MM.1S (cell line): ENCODE results near the gene PPP1CC.

Source experiments
- DNase-seq: peaks from one replicate; pipeline ENCODE4 v3.0.0-alpha.2; 2015
- H2AFZ ChIP-seq: fragments of 300-600 bp; sonication (generic); 2 replicates; pipeline ENCODE4 v1.6.0; 2016; ENCODE audit warnings: antibody characterized with exemption, low read length
- H3F3A ChIP-seq: fragments of 300-600 bp; sonication (generic); 2 replicates; pipeline ENCODE4 v1.6.1; 2016; ENCODE audit warnings: mild to moderate bottlenecking, antibody characterized with exemption, low read length, moderate library complexity, mixed read lengths; ENCODE audit not compliant: insufficient read depth
- H3K27ac ChIP-seq: fragments of 300-600 bp; sonication (generic); 2 replicates; pipeline ENCODE4 v1.5.1; 2016; ENCODE audit warnings: mild to moderate bottlenecking, low read length
- H3K27me3 ChIP-seq: fragments of 300-600 bp; sonication (generic); replicated peaks from 2 replicates; pipeline ENCODE4 v1.6.0; 2016; ENCODE audit warnings: low read length; ENCODE audit not compliant: insufficient read depth
- H3K36me3 ChIP-seq: fragments of 300-600 bp; sonication (generic); replicated peaks from 2 replicates; pipeline ENCODE4 v1.6.1; 2016; ENCODE audit warnings: mild to moderate bottlenecking, low read length, mixed read lengths; ENCODE audit not compliant: insufficient read depth
- H3K4me1 ChIP-seq: fragments of 300-600 bp; sonication (generic); 2 replicates; pipeline ENCODE4 v1.6.1; 2016; ENCODE audit warnings: low read length, mixed read lengths
- H3K4me2 ChIP-seq: fragments of 300-600 bp; sonication (generic); 2 replicates; pipeline ENCODE4 v1.6.0; 2016; ENCODE audit warnings: low read depth, low read length
- H3K4me3 ChIP-seq: fragments of 300-600 bp; sonication (generic); 2 replicates; pipeline ENCODE4 v1.5.1; 2016; ENCODE audit warnings: low read length, mixed read lengths
- H3K79me2 ChIP-seq: fragments of 300-600 bp; sonication (generic); 2 replicates; pipeline ENCODE4 v1.6.1; 2016; ENCODE audit warnings: mixed run types, low read length, mixed read lengths
- H3K9ac ChIP-seq: fragments of 300-600 bp; sonication (generic); 2 replicates; pipeline ENCODE4 v1.6.1; 2016; ENCODE audit warnings: low read length, mixed read lengths
- H3K9me2 ChIP-seq: fragments of 300-600 bp; sonication (generic); replicated peaks from 2 replicates; pipeline ENCODE4 v1.6.1; 2016; ENCODE audit warnings: mild to moderate bottlenecking, low read length, mixed read lengths; ENCODE audit not compliant: insufficient read depth
- H3K9me3 ChIP-seq: fragments of 300-600 bp; sonication (generic); replicated peaks from 2 replicates; pipeline ENCODE4 v1.6.1; 2016; ENCODE audit warnings: mild to moderate bottlenecking, low read length, mixed read lengths; ENCODE audit not compliant: insufficient read depth
- H4K20me1 ChIP-seq: fragments of 300-600 bp; sonication (generic); 2 replicates; pipeline ENCODE4 v1.6.1; 2016; ENCODE audit warnings: mild to moderate bottlenecking, low read length, moderate library complexity, mixed read lengths; ENCODE audit not compliant: insufficient read depth
- CTCF ChIP-seq: fragments of 300-600 bp; sonication (generic); IDR thresholded peaks from 2 replicates; pipeline ENCODE4 v1.5.1; 2016; ENCODE audit warnings: antibody characterized with exemption, low read length, mixed read lengths
- EZH2 ChIP-seq: fragments of 300-600 bp; sonication (generic); optimal IDR thresholded peaks from 2 replicates; pipeline ENCODE3; 2017; ENCODE audit warnings: low read depth, mild to moderate bottlenecking, antibody characterized with exemption, low read length, mixed read lengths
- EZH2phosphoT487 ChIP-seq: fragments of 300-600 bp; sonication (generic); IDR thresholded peaks from 2 replicates; pipeline ENCODE4 v1.6.1; 2018; ENCODE audit warnings: antibody characterized with exemption, low read length

PPP1CC gene

GRCh38 chr12:110689281-110690126 is 53.2 kb downstream of the PPP1CC start:
- H3K4me1 ChIP-seq = no peaks in the 10 kb centered on the region
- H4K20me1 ChIP-seq = no peaks in the 10 kb centered on the region
- H3F3A ChIP-seq = no peaks in the 10 kb centered on the region
- no peak overlapping the region for H3K4me2 ChIP-seq
- H3K4me3 ChIP-seq = no peak overlapping the region
- no peak for DNase-seq
- no peaks in the 10 kb centered on the region for H3K36me3 ChIP-seq
- no peak overlapping the region for H3K27ac ChIP-seq
- no peak overlapping the region for H3K9ac ChIP-seq
- no peak overlapping the region for H2AFZ ChIP-seq
- H3K79me2 ChIP-seq = no peaks in the 10 kb centered on the region
- no peaks in the 10 kb centered on the region for H3K9me3 ChIP-seq
- no peak for TF ChIP-seq EZH2phosphoT487
- TF ChIP-seq EZH2 = no peak
- TF ChIP-seq CTCF = no peak
- no peaks in the 10 kb centered on the region for H3K27me3 ChIP-seq
- H3K9me2 ChIP-seq = no peaks in the 10 kb centered on the region

GRCh38 chr12:110688446-110689280 is 54.0 kb downstream of the PPP1CC start, which contains the start of gene HVCN1:
Gene HVCN1, minus strand, starts transcription at chr12:110689115. Its CDS starts 5,870 bp downstream, at chr12:110683245.
- H3K9ac ChIP-seq = no peak within 1 kb of the TSS
- H3K27ac ChIP-seq = no peak within 1 kb of the TSS
- no peaks in the 10 kb centered on the region for H3K27me3 ChIP-seq
- no peak for TF ChIP-seq CTCF
- TF ChIP-seq EZH2 = no peak
- TF ChIP-seq EZH2phosphoT487 = no peak
- H3K9me3 ChIP-seq = no peaks in the 10 kb centered on the region
- no peaks in the 10 kb centered on the region for H4K20me1 ChIP-seq
- no peaks in the 10 kb centered on the region for H3F3A ChIP-seq
- H3K9me2 ChIP-seq = no peaks in the 10 kb centered on the region
- H3K36me3 ChIP-seq = no peaks in the 10 kb centered on the region
- no peaks in the 10 kb centered on the region for H3K4me1 ChIP-seq
- no peak for DNase-seq
- no peaks in the 10 kb centered on the region for H3K79me2 ChIP-seq
- peak within 1 kb of the TSS; percentile 39; the same call in 1 of the 2 replicates for H3K4me2 ChIP-seq
- H2AFZ ChIP-seq = no peak within 1 kb of the TSS
- H3K4me3 ChIP-seq = peak within 1 kb of the TSS; percentile 28; the same call in 1 of the 2 replicates

GRCh38 chr12:110687396-110688169 is 55.1 kb downstream of the PPP1CC start:
- Histone ChIP-seq H3K36me3 (no peaks in the 10 kb centered on the region), H3F3A (no peaks in the 10 kb centered on the region), H4K20me1 (no peaks in the 10 kb centered on the region), H3K27me3 (no peaks in the 10 kb centered on the region), H3K4me1 (no peaks in the 10 kb centered on the region), H3K4me2 (no peak overlapping the region), H3K9me2 (no peaks in the 10 kb centered on the region), H3K9ac (no peak overlapping the region), H2AFZ (no peak overlapping the region), H3K9me3 (no peaks in the 10 kb centered on the region), H3K27ac (no peak overlapping the region), H3K79me2 (no peaks in the 10 kb centered on the region), H3K4me3 (no peak overlapping the region)
- TF ChIP-seq EZH2phosphoT487 (no peak), CTCF (no peak), EZH2 (no peak)
- DNase-seq = no peak
